ENCODE measurements around the gene MAU2. TPM values are rescaled to one million over a fixed set of nuclear protein-coding genes. Genes with fewer than 3 reads are reported as not detected.

Gene MAU2
- total and polyA plus RNA-seq, 2 of the 13 experiments (the other 11 are each of a cell fraction or from before 2014, with no cell fraction given): 16.8 to 33.8 TPM

DNA sequence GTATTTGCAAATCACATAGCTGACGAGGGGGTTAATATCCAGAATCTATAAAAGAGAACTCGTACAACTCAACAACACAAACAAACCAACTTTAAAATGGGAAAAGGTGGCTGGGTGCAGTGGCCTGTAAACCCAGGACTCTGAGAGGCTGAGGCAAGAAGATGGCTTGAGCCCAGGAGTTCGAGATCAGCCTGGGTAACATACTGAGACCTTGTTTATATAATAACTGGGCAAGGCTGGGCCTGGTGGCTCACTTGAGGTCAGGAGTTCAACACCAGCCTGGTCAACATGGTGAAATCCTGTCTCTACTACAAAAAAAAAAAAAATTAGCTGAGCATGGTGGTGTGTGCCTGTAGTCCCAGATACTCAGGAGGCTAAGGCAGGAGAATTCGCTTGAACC, 25.7 kb upstream of the MAU2 start:
- Histone ChIP-seq H4K20me1 (ENCODE audit: insufficient read depth, low read length) (no peaks in the 10 kb centered on the region), H3K79me2 (ENCODE audit: insufficient read depth, low read length) (no peaks in the 10 kb centered on the region), H3K9me3 (ENCODE audit: low read length) (no peaks in the 10 kb centered on the region), H2AFZ (ENCODE audit: low read length) (no peak overlapping the region), H3K9ac (ENCODE audit: insufficient read depth, low read depth, low read length) (no peak overlapping the region), H3K4me1 (ENCODE audit: insufficient read depth, low read length) (no peaks in the 10 kb centered on the region), H3K4me2 (ENCODE audit: low read depth, low read length) (no peak overlapping the region), H3K27ac (ENCODE audit: extremely low read length, insufficient read depth, low read length) (no peak overlapping the region), H3K27me3 (ENCODE audit: control insufficient read depth in 1 of 2, insufficient read depth in 2 of 2, low read length in 2 of 2) (no peaks in the 10 kb centered on the region), H3K4me3 (replicated peaks in 1 of 3; ENCODE audit: insufficient read depth in 1 of 3, low read depth in 2 of 3, low read length in 3 of 3) (no peak overlapping the region), H3K36me3 (replicated peaks in 1 of 2; ENCODE audit: control insufficient read depth in 1 of 2, insufficient read depth in 2 of 2, low read length in 2 of 2) (peaks cover 8 to 37% of the 10 kb centered on the region in 2 experiments; a peak in 4 of 5 replicates)
- BruUV-seq (replicated peaks): no TSS peak
- ChIA-PET POLR2A (no interaction called here), CTCF (ENCODE audit: low intra/inter-chr PET ratio, low total read pairs) (no interaction called here)
- intact Hi-C loops (cut with micrococcal nuclease; ENCODE audit: unreplicated experiment) (no loop called here), in situ Hi-C loops (cut with HindIII; ENCODE audit: extremely low pct_ligation_motif_present, low pct_unique_long_range_greater_than_20kb) (no loop called here)
- DNase-seq (ENCODE audit: low spot score) (no peak), FAIRE-seq (no peak), ATAC-seq (no peak)
- no peak for TF ChIP-seq SSRP1 (CRISPR knock-in tag; IDR thresholded peaks at IDR 0.05)
- TF ChIP-seq, protein P1, sequence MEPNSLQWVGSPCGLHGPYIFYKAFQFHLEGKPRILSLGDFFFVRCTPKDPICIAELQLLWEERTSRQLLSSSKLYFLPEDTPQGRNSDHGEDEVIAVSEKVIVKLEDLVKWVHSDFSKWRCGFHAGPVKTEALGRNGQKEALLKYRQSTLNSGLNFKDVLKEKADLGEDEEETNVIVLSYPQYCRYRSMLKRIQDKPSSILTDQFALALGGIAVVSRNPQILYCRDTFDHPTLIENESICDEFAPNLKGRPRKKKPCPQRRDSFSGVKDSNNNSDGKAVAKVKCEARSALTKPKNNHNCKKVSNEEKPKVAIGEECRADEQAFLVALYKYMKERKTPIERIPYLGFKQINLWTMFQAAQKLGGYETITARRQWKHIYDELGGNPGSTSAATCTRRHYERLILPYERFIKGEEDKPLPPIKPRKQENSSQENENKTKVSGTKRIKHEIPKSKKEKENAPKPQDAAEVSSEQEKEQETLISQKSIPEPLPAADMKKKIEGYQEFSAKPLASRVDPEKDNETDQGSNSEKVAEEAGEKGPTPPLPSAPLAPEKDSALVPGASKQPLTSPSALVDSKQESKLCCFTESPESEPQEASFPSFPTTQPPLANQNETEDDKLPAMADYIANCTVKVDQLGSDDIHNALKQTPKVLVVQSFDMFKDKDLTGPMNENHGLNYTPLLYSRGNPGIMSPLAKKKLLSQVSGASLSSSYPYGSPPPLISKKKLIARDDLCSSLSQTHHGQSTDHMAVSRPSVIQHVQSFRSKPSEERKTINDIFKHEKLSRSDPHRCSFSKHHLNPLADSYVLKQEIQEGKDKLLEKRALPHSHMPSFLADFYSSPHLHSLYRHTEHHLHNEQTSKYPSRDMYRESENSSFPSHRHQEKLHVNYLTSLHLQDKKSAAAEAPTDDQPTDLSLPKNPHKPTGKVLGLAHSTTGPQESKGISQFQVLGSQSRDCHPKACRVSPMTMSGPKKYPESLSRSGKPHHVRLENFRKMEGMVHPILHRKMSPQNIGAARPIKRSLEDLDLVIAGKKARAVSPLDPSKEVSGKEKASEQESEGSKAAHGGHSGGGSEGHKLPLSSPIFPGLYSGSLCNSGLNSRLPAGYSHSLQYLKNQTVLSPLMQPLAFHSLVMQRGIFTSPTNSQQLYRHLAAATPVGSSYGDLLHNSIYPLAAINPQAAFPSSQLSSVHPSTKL (CRISPR knock-in tag; IDR thresholded peaks at IDR 0.05): no peak
- TF ChIP-seq NCOA5 (CRISPR knock-in tag; IDR thresholded peaks at IDR 0.05): no peak
- no peak for TF ChIP-seq FOXA3 (CRISPR knock-in tag; IDR thresholded peaks at IDR 0.05)
- no peak for TF ChIP-seq GATA4 (IDR thresholded peaks at IDR 0.05; ENCODE audit: borderline replicate concordance, low read depth)
- TF ChIP-seq, protein P2, sequence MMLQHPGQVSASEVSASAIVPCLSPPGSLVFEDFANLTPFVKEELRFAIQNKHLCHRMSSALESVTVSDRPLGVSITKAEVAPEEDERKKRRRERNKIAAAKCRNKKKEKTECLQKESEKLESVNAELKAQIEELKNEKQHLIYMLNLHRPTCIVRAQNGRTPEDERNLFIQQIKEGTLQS (CRISPR knock-in tag; IDR thresholded peaks at IDR 0.05): no peak
- no peak for TF ChIP-seq HNRNPUL1 (IDR thresholded peaks at IDR 0.05; ENCODE audit: low read depth, low read length)
- TF ChIP-seq, protein P3, sequence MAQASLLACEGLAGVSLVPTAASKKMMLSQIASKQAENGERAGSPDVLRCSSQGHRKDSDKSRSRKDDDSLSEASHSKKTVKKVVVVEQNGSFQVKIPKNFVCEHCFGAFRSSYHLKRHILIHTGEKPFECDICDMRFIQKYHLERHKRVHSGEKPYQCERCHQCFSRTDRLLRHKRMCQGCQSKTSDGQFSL (CRISPR knock-in tag; IDR thresholded peaks at IDR 0.05): no peak
- TF ChIP-seq ZNF234 (CRISPR knock-in tag; conservative IDR thresholded peaks at IDR 0.05): no peak
- TF ChIP-seq REL (CRISPR knock-in tag; conservative IDR thresholded peaks at IDR 0.05): no peak
- TF ChIP-seq, protein P4, sequence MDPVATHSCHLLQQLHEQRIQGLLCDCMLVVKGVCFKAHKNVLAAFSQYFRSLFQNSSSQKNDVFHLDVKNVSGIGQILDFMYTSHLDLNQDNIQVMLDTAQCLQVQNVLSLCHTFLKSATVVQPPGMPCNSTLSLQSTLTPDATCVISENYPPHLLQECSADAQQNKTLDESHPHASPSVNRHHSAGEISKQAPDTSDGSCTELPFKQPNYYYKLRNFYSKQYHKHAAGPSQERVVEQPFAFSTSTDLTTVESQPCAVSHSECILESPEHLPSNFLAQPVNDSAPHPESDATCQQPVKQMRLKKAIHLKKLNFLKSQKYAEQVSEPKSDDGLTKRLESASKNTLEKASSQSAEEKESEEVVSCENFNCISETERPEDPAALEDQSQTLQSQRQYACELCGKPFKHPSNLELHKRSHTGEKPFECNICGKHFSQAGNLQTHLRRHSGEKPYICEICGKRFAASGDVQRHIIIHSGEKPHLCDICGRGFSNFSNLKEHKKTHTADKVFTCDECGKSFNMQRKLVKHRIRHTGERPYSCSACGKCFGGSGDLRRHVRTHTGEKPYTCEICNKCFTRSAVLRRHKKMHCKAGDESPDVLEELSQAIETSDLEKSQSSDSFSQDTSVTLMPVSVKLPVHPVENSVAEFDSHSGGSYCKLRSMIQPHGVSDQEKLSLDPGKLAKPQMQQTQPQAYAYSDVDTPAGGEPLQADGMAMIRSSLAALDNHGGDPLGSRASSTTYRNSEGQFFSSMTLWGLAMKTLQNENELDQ (CRISPR knock-in tag; IDR thresholded peaks at IDR 0.05; ENCODE audit: borderline replicate concordance): no peak
- TF ChIP-seq POLR2AphosphoS5 (IDR thresholded peaks at IDR 0.05; ENCODE audit: low read depth, low read length): no peak
- no peak for TF ChIP-seq TCF12 (IDR thresholded peaks at IDR 0.05)
- TF ChIP-seq TCF12 (CRISPR knock-in tag; IDR thresholded peaks at IDR 0.05): no peak
- WGBS (ENCODE audit: low lambda C conversion rate): 94% methylated on average over 4 of the region's 4 CpGs

All from HepG2 (cell line).